Bronchial epithelial cell (primary cell): Measurements from ENCODE around the gene LRFN4. TPM values are rescaled to one million over a fixed set of nuclear protein-coding genes. Genes with fewer than 3 reads are reported as not detected.
A peak's percentile ranks its signal among the peaks of the same experiment; 100 is the strongest.

Experiments used
- DNase-seq: peaks from one replicate; pipeline ENCODE4 v3.0.0-alpha.2; 2010; ENCODE audit warnings: low read depth
- FAIRE-seq: peaks from 2 replicates; lab custom pipeline; 2011; peaks lifted over from hg19 to GRCh38; lab: Jason Lieb, UNC
- H3K27me3 ChIP-seq: 2 replicates; pipeline ENCODE4 v1.5.1; 2011; ENCODE audit warnings: low read length; ENCODE audit not compliant: control insufficient read depth, insufficient read depth
- H3K36me3 ChIP-seq: 2 replicates; pipeline ENCODE4 v1.5.1; 2011; ENCODE audit warnings: low read length; ENCODE audit not compliant: control insufficient read depth, insufficient read depth
- H3K4me3 ChIP-seq: 2 replicates; pipeline ENCODE4 v1.5.1; 2011; ENCODE audit warnings: mild to moderate bottlenecking, low read depth, low read length, control low read depth
- total RNA-seq: library from RNA; depleted of rRNA; stranded (reverse); fragments of >200 nt; gene quantifications from 2 replicates; pipeline ENCODE4 v1.2.1, GENCODE V29; 2014
- TF ChIP-seq, protein P1 (sequence below): IDR thresholded peaks from 2 replicates; pipeline ENCODE4 v1.5.1; 2011; ENCODE audit warnings: mild to moderate bottlenecking, moderate library complexity, low read length, control low read depth, inconsistent platforms; ENCODE audit not compliant: insufficient read depth, severe bottlenecking

Gene LRFN4
- total RNA-seq, 1 donor from 2014 or later, result 16.3 TPM

DNA sequence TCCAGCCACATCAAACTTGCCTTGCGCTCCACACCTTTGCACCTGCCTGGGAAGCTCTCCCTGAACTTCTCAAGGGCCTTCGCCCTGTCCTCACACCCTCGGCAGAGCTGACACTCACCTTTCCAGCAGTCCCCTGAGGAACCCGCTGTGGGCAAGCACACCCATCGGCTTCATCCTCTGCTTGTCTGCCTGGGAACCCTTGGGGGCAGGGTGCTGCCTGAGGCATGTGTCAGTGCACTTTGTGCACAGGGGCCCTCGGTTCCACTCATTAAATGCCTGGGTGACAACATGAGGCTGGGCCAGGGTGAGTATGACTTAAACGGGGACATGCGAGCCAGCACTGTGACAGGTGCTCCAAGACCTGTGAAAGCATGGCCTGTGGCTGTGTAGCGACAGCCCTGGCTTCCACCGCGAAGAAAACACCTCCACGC is 2.6 kb upstream of the LRFN4 start:
- no peak for DNase-seq
- Histone ChIP-seq H3K36me3 (peaks cover 12% of the 10 kb centered on the region), H3K4me3 (no peak overlapping the region), H3K27me3 (no peaks in the 10 kb centered on the region)
- no peak for FAIRE-seq
- TF ChIP-seq, protein P1, sequence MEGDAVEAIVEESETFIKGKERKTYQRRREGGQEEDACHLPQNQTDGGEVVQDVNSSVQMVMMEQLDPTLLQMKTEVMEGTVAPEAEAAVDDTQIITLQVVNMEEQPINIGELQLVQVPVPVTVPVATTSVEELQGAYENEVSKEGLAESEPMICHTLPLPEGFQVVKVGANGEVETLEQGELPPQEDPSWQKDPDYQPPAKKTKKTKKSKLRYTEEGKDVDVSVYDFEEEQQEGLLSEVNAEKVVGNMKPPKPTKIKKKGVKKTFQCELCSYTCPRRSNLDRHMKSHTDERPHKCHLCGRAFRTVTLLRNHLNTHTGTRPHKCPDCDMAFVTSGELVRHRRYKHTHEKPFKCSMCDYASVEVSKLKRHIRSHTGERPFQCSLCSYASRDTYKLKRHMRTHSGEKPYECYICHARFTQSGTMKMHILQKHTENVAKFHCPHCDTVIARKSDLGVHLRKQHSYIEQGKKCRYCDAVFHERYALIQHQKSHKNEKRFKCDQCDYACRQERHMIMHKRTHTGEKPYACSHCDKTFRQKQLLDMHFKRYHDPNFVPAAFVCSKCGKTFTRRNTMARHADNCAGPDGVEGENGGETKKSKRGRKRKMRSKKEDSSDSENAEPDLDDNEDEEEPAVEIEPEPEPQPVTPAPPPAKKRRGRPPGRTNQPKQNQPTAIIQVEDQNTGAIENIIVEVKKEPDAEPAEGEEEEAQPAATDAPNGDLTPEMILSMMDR, result no peak

DNA sequence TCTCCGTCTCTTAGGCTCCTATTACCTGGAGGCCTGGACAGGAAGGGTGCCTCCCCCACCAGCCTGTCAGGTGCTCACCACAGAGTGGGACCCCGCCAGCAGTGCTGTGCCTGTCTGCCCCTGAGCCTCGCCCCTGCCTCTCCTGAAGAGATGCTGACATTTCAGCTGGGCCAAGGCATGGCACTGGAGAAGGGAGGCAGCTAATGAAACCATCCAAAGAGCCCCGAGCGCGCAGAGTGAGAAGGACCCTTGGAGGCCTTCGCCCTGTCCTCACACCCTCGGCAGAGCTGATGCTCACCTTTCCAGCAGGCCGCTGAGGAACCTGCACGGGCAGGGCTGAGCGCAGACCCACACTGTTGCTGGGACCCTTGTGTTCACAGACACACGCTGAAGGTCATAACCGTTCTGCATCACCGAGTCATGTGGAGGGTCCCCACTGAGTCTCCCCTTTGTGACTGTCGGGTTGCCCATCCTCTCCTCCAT is 2.1 kb upstream of the LRFN4 start:
- H3K27me3 ChIP-seq, result no peaks in the 10 kb centered on the region
- H3K4me3 ChIP-seq, result no peak overlapping the region
- TF ChIP-seq, protein P1, result no peak
- FAIRE-seq (no peak), DNase-seq (no peak)
- H3K36me3 ChIP-seq, result peaks cover 13% of the 10 kb centered on the region

DNA sequence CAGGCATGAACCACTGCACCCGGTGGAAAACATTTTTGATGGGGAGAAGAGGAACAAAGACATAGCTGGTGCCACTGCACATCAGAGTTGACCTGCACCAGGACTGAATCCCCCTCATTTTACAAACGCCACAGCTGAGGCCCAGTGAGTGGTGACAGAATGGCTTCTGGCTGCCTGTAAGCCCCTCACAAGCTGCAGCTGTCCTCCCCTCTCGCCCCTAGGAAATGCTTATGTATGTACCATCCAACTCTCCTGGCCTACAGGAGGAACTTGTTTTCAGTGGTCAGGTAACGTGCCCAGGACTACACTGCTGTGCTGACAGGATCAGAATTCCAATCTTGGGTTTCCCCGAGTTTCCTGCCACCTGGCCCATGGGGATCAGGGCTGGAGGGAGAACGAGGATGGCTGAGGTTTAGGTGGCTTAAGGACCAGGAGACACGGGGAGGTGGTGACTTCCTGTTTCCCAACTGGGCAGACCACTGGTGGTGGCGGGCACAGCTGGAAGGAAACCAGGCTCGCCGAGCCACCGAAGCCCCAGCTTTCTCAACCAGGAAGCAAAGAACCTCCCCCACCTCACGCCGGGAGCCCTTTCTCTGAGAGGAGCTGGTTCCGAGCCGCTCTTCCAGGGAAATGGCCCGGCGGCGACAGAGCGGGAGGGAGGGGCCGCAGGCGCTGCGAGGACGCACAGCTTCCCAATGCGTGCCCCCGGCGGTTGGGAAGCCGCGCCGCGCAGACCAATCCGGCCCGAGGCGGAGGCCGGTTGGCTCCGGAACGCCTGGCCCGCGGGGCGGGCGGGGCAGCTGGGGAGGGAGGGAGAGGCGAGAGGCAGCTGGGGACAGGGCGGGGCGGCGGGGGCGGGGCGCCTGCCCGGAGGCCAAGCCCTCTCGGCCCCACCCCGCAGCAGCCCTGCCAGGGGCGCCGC is 1.0 kb upstream of the LRFN4 start:
- FAIRE-seq (peak; percentile 75), DNase-seq (peak; percentile 47)

DNA sequence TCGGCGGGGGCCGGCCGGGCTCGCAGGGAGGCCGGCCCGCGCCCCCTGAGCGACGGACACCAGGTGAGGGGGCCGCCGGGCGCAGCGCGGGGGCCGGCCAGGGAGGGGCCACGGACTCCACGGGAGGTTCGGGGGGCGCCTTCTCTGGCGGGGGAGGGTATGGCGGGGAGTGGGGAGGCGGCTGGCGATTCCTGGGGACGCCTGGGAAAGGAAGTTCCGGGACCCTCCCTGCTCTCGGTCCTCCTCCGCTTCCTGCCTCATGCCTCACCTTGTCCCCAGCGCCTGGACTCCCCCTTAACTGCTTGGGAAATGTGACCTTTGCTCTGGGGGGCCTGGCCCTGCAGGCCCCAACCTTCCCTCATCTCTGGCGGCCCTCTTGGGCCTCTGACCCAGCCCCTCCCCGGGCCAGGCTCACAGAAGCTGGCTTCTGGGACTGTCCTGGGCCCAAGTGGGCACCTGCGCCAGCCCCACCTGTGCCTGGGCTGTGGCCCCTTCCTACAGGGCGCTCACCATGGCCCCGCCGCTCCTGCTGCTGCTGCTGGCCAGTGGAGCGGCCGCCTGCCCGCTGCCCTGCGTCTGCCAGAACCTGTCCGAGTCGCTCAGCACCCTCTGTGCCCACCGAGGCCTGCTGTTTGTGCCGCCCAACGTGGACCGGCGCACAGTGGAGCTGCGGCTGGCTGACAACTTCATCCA is 516 bp downstream of the LRFN4 start:
- FAIRE-seq, result no peak
- peak overlapping the region; percentile 66 for H3K4me3 ChIP-seq
- no peak for DNase-seq
- H3K36me3 ChIP-seq, result peaks cover 14% of the 10 kb centered on the region
- TF ChIP-seq, protein P1, result no peak
- no peaks in the 10 kb centered on the region for H3K27me3 ChIP-seq

More for the DNA sequence above, 1.0 kb upstream of the LRFN4 start:
- TF ChIP-seq, protein P1, result no peak
- Histone ChIP-seq H3K4me3 (peak overlapping the region; percentile 66), H3K27me3 (no peaks in the 10 kb centered on the region), H3K36me3 (peaks cover 12% of the 10 kb centered on the region)

DNA sequence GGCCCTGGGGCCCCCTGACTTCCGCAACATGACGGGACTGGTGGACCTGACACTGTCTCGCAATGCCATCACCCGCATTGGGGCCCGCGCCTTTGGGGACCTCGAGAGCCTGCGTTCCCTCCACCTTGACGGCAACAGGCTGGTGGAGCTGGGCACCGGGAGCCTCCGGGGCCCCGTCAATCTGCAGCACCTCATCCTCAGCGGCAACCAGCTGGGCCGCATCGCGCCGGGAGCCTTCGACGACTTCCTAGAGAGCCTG is 992 bp downstream of the LRFN4 start:
- Histone ChIP-seq H3K4me3 (peak overlapping the region; percentile 66), H3K36me3 (peaks cover 14% of the 10 kb centered on the region), H3K27me3 (no peaks in the 10 kb centered on the region)
- FAIRE-seq, result no peak
- TF ChIP-seq, protein P1, result no peak
- no peak for DNase-seq
